Stimulated activated naive CD8-positive, alpha-beta T cell treated with anti-CD3 and anti-CD28 coated beads, Interleukin-15, Interleukin-2, amounts not matched to agents 100 ng/mL and 50 ng/mL, for 24 hours (primary cell): Measurements from ENCODE around the gene STX16.

ENCODE experiments used
- H3K27ac Mint-ChIP-seq: one replicate; pipeline ENCODE4 v1.8.0; 2021; ENCODE audit warnings: mild to moderate bottlenecking, mixed read lengths
- H3K27me3 Mint-ChIP-seq: one replicate; pipeline ENCODE4 v1.8.0; 2021; ENCODE audit warnings: mixed read lengths
- H3K36me3 Mint-ChIP-seq: one replicate; pipeline ENCODE4 v1.8.0; 2021; ENCODE audit warnings: low read depth, mixed read lengths
- H3K4me1 Mint-ChIP-seq: one replicate; pipeline ENCODE4 v1.8.0; 2021; ENCODE audit warnings: low read depth, mixed read lengths
- H3K4me3 Mint-ChIP-seq: one replicate; pipeline ENCODE4 v1.8.0; 2021; ENCODE audit warnings: mild to moderate bottlenecking, mixed read lengths
- H3K9me3 Mint-ChIP-seq: one replicate; pipeline ENCODE4 v1.8.0; 2021; ENCODE audit warnings: mixed read lengths

The STX16 gene, protein sequence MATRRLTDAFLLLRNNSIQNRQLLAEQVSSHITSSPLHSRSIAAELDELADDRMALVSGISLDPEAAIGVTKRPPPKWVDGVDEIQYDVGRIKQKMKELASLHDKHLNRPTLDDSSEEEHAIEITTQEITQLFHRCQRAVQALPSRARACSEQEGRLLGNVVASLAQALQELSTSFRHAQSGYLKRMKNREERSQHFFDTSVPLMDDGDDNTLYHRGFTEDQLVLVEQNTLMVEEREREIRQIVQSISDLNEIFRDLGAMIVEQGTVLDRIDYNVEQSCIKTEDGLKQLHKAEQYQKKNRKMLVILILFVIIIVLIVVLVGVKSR

DNA sequence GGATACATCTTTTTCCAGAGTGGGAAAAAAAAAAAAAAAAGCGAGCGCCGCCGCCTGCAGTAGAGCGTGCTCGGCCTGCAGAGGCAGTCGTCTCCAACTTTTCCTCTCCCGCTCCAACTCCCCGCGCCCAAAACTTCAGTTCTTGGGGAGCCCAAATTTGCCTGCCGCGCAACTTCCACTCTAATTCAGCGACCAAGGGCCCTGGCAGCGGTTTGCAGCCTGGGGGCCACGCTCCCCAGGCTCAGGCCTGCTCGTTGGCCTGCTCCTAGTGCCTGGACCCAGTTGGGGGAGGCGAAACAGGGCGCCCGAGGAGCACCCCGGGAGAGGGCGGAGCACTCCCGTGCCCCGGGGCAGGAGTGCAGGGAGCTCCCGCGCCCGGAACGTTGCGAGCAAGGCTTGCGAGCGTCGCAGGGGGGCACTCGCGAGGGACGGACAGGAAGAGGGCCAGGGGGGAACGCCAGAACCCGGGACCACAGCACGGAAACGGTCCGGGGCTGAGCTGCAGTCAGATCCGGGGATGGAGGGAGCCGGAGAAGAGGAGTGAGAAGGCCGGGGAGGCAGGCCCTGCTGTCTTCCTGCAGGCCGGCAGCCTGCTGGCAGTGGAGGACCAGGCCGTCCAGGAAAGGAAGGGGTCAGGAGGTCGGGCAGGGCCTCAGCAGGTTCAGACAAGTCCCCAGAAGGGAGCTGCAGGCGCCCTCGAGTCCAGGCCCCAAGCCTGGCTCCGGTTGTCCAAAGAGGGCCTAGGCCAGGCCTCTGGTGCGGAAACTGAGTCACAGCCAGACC lies at the start of gene STX16:
TSS of gene STX16 (plus strand) at position 508 of the 783 bp plus-strand sequence. CDS start 724 bp downstream, outside the sequence.
- Mint-ChIP-seq H3K36me3 (peaks cover 11% of the 10 kb centered on the region), H3K27ac (peak within 1 kb of the TSS; percentile 98), H3K4me1 (peaks cover 25% of the 10 kb centered on the region), H3K4me3 (peak within 1 kb of the TSS; percentile 99), H3K9me3 (no peaks in the 10 kb centered on the region), H3K27me3 (no peaks in the 10 kb centered on the region)

DNA sequence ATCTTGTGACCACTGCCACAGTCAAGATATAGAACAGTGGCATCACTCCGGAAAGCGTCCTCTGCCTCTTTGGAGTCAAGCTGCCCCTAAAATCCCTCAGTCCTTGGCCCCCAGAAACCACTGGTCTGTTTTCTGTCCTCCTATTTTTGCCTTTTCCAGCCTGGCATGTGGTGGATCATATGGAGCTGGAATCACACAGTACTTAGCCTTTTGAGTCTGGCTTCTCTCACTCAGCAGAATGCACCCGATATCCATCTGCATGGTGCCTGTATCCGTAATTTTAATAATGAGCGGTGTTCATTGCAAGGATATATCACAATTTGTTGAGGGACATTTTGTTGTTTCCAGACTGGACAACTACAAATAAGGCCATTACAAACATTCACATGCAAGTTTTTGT lies 49.0 kb upstream of the STX16 start:
- Mint-ChIP-seq H3K4me3 (no peak overlapping the region), H3K9me3 (no peaks in the 10 kb centered on the region), H3K36me3 (no peaks in the 10 kb centered on the region), H3K27ac (no peak overlapping the region), H3K27me3 (no peaks in the 10 kb centered on the region), H3K4me1 (no peaks in the 10 kb centered on the region)

DNA sequence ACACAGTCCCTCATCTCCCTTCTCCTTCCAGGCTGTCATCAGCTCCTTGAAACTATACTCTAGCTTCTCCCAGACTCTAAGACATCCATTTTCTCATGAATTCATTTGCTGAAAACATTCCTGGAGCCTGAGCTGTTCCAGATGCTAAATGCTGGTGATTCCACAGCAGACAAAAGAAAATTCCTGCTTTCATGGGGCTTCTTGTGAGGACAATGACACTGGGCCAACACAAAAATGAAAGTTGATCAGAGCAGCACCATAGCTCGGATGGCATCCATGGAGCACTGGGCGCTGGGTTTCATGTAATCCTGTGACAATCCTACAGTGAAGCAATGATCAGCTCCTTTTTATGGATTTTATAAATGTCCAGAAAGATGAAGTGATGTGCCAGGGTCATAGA lies 47.4 kb upstream of the STX16 start:
- no peak overlapping the region for H3K27ac Mint-ChIP-seq
- H3K9me3 Mint-ChIP-seq: no peaks in the 10 kb centered on the region
- H3K27me3 Mint-ChIP-seq: no peaks in the 10 kb centered on the region
- H3K4me1 Mint-ChIP-seq: no peaks in the 10 kb centered on the region
- no peak overlapping the region for H3K4me3 Mint-ChIP-seq
- H3K36me3 Mint-ChIP-seq: no peaks in the 10 kb centered on the region

DNA sequence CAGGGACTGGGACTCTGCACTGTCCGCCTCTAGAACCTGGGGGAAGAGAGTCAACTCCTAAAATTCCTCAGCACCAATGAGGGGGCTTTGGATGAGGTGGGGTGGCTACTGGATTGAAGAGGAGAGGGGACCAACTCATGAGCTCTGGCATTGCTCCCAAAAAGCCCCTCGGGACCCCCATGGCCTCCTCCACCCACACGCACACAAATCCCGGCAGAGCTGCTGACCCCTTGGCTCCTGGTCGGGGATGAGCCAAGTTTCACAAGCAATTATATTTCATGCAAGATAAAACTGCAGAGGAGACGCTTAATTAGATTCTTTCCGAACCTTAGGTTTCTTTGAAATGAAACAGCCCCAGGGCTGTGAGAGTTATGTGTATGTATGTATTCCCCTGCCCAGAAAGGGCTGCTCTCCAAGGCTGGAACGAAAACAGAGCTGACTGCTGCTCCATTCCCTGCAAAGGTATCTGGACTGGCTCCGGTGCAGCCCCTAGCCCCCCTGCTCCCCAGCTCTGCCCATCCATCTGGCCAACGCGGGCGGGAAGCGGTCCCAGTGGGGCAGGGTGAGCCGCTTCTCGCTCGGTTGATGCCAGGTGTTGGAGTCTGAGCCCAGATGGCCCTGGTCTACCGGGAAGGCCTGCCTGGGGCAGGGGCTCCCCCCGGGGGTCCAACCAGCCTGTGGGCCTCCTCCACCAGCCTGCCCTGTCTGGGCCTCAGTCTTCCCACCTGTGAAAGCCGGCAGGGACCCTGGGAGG lies 46.8 kb upstream of the STX16 start:
- H3K4me3 Mint-ChIP-seq: no peak overlapping the region

DNA sequence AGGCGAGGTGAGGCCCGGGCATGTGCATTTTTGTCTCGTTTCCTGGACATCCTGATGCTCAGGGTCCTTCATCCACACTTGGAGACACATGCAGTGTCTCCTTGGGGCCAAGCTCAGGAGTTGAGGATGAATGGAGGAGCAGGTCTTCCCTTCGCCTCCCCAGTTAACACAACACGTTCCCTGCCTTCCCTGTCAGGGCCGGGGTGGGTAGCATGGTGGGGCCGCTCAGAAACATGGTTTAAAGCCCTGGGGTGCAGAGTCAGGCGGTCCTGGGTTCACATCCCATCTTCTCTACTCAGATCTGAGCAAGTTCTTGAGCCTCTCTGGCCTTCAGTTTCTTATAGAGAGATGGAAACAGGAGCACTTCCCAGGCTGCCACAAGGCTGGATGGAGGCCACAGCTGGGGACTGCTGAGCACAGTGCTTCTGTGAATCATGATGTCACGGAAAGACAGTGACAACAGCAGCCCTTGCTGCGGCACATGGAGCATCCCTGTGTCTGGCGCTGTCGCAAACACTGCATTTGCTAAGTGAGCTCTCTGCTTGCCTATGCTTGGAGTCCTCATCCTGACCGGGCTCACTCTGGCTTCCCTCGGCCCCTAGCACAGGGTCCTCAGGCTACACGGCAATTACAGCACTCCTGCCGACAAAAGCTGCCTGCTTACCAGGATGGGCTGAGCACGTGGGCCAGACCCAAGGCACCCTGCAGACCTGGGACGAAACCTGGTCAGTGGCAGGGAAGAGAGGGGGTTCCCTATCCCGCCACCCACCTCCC lies 45.6 kb upstream of the STX16 start:
- H3K27ac Mint-ChIP-seq: no peak overlapping the region
- no peak overlapping the region for H3K4me3 Mint-ChIP-seq
- H3K36me3 Mint-ChIP-seq: no peaks in the 10 kb centered on the region
- no peaks in the 10 kb centered on the region for H3K27me3 Mint-ChIP-seq
- no peaks in the 10 kb centered on the region for H3K9me3 Mint-ChIP-seq
- no peaks in the 10 kb centered on the region for H3K4me1 Mint-ChIP-seq

More for the DNA sequence above, 46.8 kb upstream of the STX16 start:
- Mint-ChIP-seq H3K4me1 (no peaks in the 10 kb centered on the region), H3K27me3 (no peaks in the 10 kb centered on the region), H3K9me3 (no peaks in the 10 kb centered on the region), H3K27ac (no peak overlapping the region), H3K36me3 (no peaks in the 10 kb centered on the region)

DNA sequence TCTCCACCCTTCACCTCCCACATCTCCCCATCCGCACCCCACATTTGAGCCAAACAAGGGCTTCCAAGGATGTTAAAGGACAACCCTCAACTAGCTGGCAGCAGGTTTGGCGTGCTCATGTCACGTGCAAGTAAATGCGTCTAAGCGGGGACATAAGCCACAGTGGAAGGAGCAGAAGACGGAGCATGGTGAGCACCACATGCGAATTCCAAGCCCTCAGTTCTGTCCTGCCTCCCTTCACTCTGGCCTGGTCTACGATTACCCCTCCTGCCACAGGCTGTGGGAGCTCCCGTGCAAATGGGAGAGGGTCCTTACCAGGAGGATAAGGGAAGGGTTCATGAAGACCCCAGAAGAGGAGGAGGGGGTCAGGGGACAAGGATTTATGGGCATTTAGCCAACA lies 44.9 kb upstream of the STX16 start:
- Mint-ChIP-seq H3K36me3 (no peaks in the 10 kb centered on the region), H3K27me3 (no peaks in the 10 kb centered on the region), H3K4me1 (no peaks in the 10 kb centered on the region), H3K4me3 (no peak overlapping the region), H3K27ac (no peak overlapping the region), H3K9me3 (no peaks in the 10 kb centered on the region)

DNA sequence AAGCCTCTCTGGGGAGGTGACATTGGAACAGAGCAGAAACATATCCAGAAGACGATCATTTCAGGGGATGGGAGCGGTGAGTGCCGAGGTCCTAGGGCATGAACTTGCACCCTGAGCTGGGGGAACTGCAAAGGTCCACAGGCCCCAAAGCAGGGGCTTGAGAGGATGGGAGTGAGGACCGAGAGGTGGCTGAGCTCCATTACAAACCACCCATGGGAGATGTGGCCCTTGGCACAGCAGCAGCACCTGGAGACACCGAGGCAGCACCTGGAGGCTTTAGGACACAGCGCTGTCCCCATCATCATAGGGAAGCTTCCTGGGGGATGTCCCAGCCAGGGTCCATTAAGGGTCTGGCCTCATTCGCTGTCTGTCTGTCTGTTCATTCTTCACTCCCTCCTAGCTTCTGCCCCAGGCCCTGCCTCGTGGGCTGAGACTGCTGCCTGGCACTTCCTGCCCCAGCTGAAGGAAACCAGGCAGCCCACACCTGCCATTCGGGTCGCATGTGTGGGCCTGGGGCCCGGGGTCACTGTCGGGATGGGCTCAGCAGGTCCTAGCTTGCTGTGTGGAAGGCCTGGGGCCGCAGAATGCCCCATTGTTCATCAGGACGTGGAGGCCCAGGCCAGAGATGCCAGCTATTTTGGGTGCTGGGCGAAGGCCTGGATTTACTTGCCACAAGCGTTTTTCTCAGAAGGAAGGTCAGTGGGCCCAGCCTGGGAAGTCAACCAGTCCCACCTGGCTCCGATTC lies 42.8 kb upstream of the STX16 start:
- Mint-ChIP-seq H3K4me1 (no peaks in the 10 kb centered on the region), H3K9me3 (no peaks in the 10 kb centered on the region), H3K27ac (no peak overlapping the region), H3K27me3 (no peaks in the 10 kb centered on the region), H3K36me3 (no peaks in the 10 kb centered on the region), H3K4me3 (no peak overlapping the region)

DNA sequence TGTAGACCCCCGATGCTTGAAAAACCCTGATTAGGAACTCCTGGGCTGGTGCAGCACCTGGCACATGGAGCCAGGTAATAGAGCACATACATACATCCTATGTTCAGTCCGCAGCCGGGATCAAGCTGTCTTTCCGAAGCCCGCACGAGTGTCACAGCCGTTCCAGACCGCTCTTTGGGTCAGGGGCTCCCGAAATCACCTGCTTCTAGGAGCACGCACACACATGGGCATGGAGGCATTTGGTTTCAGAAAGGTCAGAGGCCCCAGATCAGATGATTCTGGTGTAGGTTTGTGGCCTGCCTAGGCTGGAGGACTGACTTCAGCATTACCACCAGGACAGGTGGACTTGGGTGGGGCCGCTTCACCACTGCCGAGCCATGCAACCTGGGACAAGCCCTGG lies 42.1 kb upstream of the STX16 start:
- Mint-ChIP-seq H3K27me3 (no peaks in the 10 kb centered on the region), H3K9me3 (no peaks in the 10 kb centered on the region), H3K36me3 (no peaks in the 10 kb centered on the region), H3K4me1 (no peaks in the 10 kb centered on the region), H3K4me3 (no peak overlapping the region), H3K27ac (no peak overlapping the region)

DNA sequence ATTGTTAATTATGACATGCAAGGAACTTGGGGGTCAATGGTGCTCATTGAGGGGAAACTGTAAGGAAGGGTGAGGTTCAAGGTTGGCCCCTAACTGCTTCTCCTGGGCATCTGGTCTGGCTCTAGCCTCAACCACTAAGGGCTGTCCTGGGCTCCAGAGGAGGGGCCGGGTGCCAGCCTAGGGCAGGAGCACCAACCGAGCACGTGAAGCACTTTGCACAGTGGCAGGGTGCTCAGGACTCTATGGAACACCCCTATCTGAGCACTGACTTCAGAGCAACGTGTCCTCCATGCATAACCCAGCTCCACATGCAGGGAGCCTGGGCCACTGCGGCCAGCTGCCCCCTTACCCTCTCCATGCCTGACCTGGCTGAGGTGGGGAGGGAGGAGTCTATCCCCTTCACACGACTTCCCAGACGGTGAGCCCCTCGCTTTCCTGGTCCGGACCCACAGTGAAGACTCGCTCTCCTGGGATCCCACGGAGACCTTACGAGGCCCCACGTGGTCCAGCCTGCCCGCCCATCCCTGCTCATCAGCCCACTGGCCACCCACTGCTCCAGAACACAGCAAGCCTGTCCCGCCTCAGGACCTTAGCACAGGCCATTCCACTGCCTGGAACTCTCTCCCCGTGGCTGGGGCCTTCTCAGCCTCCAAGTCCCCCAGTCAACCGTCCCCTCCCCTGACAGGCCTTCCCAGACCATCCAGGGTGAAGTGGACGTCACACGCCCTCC lies 40.8 kb upstream of the STX16 start:
- H3K27ac Mint-ChIP-seq: no peak overlapping the region
- no peaks in the 10 kb centered on the region for H3K9me3 Mint-ChIP-seq
- no peaks in the 10 kb centered on the region for H3K36me3 Mint-ChIP-seq
- H3K27me3 Mint-ChIP-seq: no peaks in the 10 kb centered on the region
- no peaks in the 10 kb centered on the region for H3K4me1 Mint-ChIP-seq
- H3K4me3 Mint-ChIP-seq: no peak overlapping the region

DNA sequence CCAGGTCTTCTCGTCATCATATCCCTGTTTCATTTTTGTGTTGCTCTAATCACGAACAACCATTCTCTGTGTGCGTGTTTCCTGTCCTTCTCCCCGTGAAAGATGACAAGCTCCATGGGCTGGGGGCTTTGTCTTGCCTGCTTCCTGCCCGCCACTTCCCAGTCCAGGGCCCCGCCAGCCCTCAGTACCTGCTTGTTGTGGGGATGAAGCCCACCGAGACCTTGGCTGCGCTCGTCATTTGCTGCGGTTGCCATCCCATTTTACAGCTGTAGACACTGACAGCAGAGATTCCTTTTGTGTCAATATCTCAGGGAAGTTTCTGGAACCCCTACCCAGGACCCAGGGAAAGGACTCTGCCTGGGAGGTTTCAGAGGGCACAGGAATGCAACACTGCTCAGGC lies 40.3 kb upstream of the STX16 start:
- Mint-ChIP-seq H3K27ac (no peak overlapping the region), H3K27me3 (no peaks in the 10 kb centered on the region), H3K4me1 (no peaks in the 10 kb centered on the region), H3K36me3 (no peaks in the 10 kb centered on the region), H3K9me3 (no peaks in the 10 kb centered on the region), H3K4me3 (no peak overlapping the region)

DNA sequence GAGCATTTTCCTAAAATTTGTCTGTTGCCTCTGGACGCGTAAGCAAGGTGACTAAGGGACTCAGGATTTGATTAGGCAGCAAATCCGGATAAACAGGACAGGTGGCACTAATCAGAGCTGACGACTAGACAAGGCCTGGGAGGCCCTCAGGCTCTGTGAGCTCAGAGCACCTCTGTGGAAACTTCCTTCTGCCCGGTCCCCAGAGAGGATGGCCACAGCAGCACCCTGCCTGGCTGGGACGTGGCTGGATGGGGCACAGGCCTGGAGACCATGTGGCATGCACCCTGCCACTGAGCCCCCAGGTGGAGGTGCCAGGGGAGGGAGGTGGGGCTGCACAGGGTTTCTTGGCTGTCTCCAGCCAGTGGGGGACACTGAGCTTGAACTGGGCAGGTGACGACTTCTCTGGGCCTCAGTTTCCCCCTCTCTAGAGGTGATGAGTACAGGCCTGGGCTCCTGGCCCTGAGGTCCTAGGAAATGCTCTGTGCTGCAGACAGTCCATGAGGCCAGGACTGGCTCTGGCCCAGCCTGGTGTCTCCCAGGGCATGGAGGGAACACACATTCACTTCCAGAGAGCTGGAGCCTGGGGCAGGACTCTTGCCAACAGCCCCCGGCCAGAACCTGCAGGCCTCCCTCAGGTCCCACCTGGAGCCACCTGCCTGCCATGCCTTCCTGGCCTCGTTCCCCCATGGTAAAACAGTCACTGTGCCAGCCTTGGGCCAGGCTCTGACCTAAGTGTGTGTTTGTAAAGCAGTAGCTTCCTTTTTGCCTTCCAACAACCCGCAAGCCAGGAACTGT lies 39.6 kb upstream of the STX16 start:
- Mint-ChIP-seq H3K27ac (no peak overlapping the region), H3K4me3 (no peak overlapping the region), H3K27me3 (no peaks in the 10 kb centered on the region), H3K9me3 (no peaks in the 10 kb centered on the region), H3K4me1 (no peaks in the 10 kb centered on the region), H3K36me3 (no peaks in the 10 kb centered on the region)

DNA sequence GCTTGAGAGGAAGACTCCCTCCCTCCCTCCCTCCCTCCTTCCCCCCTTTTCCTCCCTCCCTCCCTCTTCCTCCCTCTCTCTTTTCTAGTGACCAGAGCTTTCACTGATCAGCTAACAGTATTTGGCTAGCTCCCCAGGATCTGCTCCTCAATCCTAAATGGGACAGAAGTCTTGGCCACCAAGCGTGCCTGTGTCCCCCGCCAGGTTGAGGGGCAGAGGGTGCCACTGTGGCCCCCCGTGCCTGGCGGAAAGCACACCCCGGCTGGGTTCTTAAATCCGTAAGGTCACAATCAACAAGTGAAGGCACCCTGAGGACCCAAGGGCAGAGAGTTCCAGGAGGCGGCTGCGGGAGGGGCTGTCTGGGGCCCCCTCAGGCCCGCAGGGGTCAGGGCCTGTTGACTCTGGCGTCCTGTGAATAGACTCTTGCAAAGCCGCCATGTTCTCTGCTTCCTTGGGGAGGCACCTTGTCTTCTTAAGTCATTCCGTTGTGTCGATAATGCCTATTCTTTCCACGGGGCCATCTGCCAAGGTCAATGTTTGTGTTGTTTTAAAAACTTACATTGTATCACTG lies 38.9 kb upstream of the STX16 start:
- Mint-ChIP-seq H3K27ac (no peak overlapping the region), H3K27me3 (no peaks in the 10 kb centered on the region), H3K9me3 (no peaks in the 10 kb centered on the region), H3K36me3 (no peaks in the 10 kb centered on the region), H3K4me3 (no peak overlapping the region), H3K4me1 (no peaks in the 10 kb centered on the region)
